MM.1S (cell line): ENCODE data around the gene DMAC1.

ENCODE experiments used
- EZH2 ChIP-seq: fragments of 300-600 bp; sonication (generic); optimal IDR thresholded peaks from 2 replicates; pipeline ENCODE3; 2017; ENCODE audit warnings: low read depth, mild to moderate bottlenecking, antibody characterized with exemption, low read length, mixed read lengths
- TF ChIP-seq, protein P1 (sequence below): fragments of 300-600 bp; sonication (generic); IDR thresholded peaks from 2 replicates; pipeline ENCODE4 v1.5.1; 2016; ENCODE audit warnings: antibody characterized with exemption, low read length, mixed read lengths

DNA sequence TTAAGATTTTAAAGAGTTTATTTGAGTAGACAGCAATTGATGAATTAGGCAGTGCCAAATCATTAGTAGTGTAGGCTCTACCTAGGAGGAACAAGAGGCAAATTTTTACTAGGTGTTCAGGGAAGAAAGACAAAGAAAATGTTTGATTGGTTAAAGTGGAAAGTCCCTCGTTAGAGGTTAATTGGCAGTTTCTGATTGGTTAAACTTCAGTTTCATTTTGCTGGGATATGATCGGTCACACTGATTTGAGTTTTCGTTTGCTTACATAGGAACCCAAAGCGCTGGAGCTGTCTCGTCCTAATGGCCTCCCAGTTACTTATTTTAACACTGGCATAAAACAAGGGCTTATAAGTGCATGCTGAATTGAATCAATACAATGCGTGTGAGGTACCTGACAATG is 15.1 kb downstream of the DMAC1 start:
- TF ChIP-seq, protein P1, sequence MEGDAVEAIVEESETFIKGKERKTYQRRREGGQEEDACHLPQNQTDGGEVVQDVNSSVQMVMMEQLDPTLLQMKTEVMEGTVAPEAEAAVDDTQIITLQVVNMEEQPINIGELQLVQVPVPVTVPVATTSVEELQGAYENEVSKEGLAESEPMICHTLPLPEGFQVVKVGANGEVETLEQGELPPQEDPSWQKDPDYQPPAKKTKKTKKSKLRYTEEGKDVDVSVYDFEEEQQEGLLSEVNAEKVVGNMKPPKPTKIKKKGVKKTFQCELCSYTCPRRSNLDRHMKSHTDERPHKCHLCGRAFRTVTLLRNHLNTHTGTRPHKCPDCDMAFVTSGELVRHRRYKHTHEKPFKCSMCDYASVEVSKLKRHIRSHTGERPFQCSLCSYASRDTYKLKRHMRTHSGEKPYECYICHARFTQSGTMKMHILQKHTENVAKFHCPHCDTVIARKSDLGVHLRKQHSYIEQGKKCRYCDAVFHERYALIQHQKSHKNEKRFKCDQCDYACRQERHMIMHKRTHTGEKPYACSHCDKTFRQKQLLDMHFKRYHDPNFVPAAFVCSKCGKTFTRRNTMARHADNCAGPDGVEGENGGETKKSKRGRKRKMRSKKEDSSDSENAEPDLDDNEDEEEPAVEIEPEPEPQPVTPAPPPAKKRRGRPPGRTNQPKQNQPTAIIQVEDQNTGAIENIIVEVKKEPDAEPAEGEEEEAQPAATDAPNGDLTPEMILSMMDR: no peak
- no peak for TF ChIP-seq EZH2
